LNCAP (cell line): ENCODE data around the gene ZNF407.

Experiments
- TF ChIP-seq, protein P1 (sequence below): fragments of 450-650 bp; IDR thresholded peaks from 2 replicates; pipeline ENCODE4 v1.5.1; 2017; ENCODE audit warnings: mild to moderate bottlenecking

ZNF407 gene

DNA sequence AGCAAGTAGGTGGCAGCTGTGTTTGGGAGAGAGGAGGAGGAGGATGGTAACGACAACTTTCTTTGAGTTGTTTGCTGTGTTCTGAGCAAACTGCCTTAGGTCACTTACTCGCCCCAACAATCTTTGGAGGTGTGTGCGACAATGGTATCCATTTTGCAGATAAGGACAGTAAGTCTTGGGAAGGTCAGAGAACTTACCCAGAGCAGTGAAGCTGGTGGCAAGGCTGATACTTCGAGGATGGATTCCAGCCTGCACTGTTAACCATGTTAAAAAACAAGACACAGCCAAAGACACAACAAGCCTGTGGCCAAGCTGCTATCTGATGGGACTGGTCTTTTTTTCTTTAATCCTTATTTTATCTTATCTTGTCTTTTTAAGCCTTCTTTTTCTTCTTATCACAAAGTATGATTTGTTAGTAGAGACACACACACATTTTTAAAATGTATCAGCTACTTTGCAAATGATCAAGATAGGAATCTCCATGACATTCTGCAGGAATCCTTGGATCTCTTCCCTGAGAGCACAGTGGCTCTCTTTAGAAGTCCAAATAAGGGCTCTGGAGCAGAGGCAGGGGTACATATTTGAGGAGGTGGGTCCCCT is 35.4 kb upstream of the ZNF407 start:
- TF ChIP-seq, protein P1, sequence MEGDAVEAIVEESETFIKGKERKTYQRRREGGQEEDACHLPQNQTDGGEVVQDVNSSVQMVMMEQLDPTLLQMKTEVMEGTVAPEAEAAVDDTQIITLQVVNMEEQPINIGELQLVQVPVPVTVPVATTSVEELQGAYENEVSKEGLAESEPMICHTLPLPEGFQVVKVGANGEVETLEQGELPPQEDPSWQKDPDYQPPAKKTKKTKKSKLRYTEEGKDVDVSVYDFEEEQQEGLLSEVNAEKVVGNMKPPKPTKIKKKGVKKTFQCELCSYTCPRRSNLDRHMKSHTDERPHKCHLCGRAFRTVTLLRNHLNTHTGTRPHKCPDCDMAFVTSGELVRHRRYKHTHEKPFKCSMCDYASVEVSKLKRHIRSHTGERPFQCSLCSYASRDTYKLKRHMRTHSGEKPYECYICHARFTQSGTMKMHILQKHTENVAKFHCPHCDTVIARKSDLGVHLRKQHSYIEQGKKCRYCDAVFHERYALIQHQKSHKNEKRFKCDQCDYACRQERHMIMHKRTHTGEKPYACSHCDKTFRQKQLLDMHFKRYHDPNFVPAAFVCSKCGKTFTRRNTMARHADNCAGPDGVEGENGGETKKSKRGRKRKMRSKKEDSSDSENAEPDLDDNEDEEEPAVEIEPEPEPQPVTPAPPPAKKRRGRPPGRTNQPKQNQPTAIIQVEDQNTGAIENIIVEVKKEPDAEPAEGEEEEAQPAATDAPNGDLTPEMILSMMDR = no peak

DNA sequence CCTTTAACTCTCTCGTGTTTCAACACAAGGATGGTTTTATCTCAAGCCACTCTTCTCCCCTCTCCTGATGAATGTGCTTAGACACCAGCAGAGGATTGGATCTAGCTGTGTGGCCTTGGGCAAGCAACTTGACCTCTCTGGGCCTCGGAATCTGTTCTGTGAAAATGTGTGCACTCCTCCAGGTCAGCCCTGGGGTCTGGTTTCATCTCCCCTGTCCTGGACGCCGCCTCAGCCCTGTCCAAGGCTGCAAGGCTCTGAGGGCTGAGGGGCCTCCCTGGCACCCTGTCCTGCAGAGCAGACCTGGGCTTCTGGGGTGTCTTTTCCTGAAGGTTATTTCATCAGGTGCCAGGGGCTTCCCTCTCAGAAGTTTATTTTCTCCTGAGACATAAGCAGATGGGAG is 34.9 kb upstream of the ZNF407 start:
- TF ChIP-seq, protein P1 = no peak

- TF ChIP-seq, protein P1 = no peak
These were observed 33.7 kb upstream of the ZNF407 start for GRCh38 chr18:74563999-74564398.

- TF ChIP-seq, protein P1 = no peak
These were observed 29.8 kb upstream of the ZNF407 start for GRCh38 chr18:74567822-74568221.

DNA sequence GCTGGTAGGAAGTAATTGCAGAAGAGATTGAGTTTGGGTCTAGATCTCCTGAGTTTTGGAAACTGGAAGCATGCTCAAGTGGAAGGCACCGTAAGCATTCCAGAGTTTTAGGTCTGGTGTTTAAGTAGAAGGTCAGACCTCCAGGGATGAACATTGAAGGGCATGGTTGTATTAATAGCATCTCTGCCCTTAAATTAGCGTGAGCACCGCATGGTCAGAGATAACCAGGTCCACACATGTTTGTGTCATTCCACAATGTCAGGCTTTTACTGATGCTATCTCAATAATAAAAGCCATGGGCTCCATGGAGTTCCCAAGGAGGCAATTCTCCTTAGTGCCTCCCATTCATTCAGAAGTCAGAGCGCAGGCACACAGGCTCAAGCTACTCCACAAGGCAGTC is 28.3 kb upstream of the ZNF407 start:
- TF ChIP-seq, protein P1 = no peak

- TF ChIP-seq, protein P1 = no peak
These were observed 27.4 kb upstream of the ZNF407 start for GRCh38 chr18:74570266-74570665.

DNA sequence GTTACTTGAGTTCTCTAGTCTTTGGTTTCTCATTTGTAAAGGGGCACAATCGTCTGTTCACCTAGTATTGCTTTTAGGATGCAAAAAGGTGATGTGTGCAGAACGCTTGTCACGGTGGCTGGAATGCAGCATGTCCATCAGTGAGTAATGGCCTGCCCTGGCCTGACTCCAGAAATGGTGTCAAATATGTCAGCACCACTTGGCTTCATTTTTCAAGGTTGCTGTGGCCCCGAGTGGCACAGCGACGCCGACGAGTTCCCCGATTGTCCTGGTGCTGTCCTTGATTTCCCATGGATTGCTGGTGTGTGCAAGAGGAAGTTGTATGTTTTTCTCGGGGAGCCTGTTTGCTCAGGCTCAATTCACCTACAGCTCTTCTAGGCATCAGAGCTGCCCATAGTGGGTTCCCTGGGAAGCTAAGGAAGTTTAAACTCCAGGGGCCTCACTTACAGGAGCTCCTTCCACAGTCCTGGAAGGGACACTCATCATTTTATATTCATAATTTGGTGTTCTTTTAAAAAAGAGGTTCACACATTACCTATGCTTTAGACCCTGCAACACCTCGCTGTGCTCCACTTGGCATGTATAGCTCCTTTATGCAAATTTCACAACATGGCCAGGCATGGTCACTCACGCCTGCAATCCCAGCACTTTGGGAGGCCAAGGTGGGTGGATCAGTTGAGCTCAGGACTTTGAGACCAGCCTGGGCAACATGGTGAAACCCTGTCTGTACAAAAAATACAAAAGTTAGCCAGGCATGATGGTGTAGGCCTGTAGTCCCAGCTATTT is 25.6 kb upstream of the ZNF407 start:
- TF ChIP-seq, protein P1 = no peak
